Measurements from ENCODE around the gene FAM53B.

GRCh38 chr10:124618470-124619073, 125.6 kb downstream of the FAM53B start:
- TF ChIP-seq GATA2 (IDR thresholded peaks at IDR 0.05; ENCODE audit: low read depth, low read length) (no peak), GATA3 (IDR thresholded peaks at IDR 0.05; ENCODE audit: low read depth, low read length) (no peak)

Measured in SH-SY5Y (cell line).